Stimulated activated naive CD8-positive, alpha-beta T cell treated with anti-CD3 and anti-CD28 coated beads, Interleukin-15, amount 100 ng/mL, for 72 hours (primary cell): ENCODE data around the gene CD82.
"Not testable (repeated sequence)": the region's sequence is repeated elsewhere in the genome, so short reads cannot be mapped to it uniquely, and the experiment has no call there.

Experiments used
- ATAC-seq: fragments of 150-1000 bp; cut with Tn5 transposase; 2 replicates; pipeline ENCODE4 v1.10.0; 2021; ENCODE audit warnings: mild to moderate bottlenecking, moderate library complexity
- DNase-seq, 2 donors: peaks; one replicate each; pipeline ENCODE4 v3.0.0; 2021 to 2022
- H3K27ac Mint-ChIP-seq, 2 donors: one replicate each; pipeline ENCODE4 v1.8.0; 2022; ENCODE audit warnings: mild to moderate bottlenecking in 2 of 2, mixed read lengths in 2 of 2, moderate library complexity in 2 of 2
- H3K27me3 Mint-ChIP-seq: one replicate; pipeline ENCODE4 v1.8.0; 2022; ENCODE audit warnings: mixed read lengths
- H3K4me1 Mint-ChIP-seq: one replicate; pipeline ENCODE4 v1.8.0; 2022; ENCODE audit warnings: mild to moderate bottlenecking, mixed read lengths
- H3K4me3 Mint-ChIP-seq, 2 donors: one replicate each; pipeline ENCODE4 v1.8.0; 2022; ENCODE audit warnings: mild to moderate bottlenecking in 2 of 2, mixed read lengths in 2 of 2, moderate library complexity in 1 of 2
- H3K9me3 Mint-ChIP-seq, 2 donors: one replicate each; pipeline ENCODE4 v1.8.0; 2022; ENCODE audit warnings: mixed read lengths in 2 of 2

Gene CD82

GRCh38 chr11:44648109-44648508 lies 82.6 kb downstream of the CD82 start:
- Mint-ChIP-seq H3K9me3 (peaks cover 16 to 17% of the 10 kb centered on the region in 2 donors), H3K4me3 (no peak overlapping the region), H3K27ac (no peak overlapping the region), H3K27me3 (peaks cover 49% of the 10 kb centered on the region), H3K4me1 (no peaks in the 10 kb centered on the region)
- no peak for ATAC-seq
- DNase-seq = no peak

- no peak for DNase-seq
- Mint-ChIP-seq H3K4me1 (no peaks in the 10 kb centered on the region), H3K4me3 (no peak overlapping the region), H3K9me3 (peaks cover 6 to 9% of the 10 kb centered on the region in 2 donors), H3K27me3 (peaks cover 39% of the 10 kb centered on the region), H3K27ac (no peak overlapping the region)
- ATAC-seq = no peak
These were observed 86.2 kb downstream of the CD82 start for GRCh38 chr11:44651535-44652155.

- H3K9me3 Mint-ChIP-seq = no peaks in the 10 kb centered on the region
- no peaks in the 10 kb centered on the region for H3K4me1 Mint-ChIP-seq
- ATAC-seq (no peak), DNase-seq (no peak)
- peaks cover 27% of the 10 kb centered on the region for H3K27me3 Mint-ChIP-seq
- no peak overlapping the region for H3K4me3 Mint-ChIP-seq
- peak overlapping the region in 1 of 2 donors; percentile 69 for H3K27ac Mint-ChIP-seq
These were observed 87.6 kb downstream of the CD82 start for GRCh38 chr11:44652901-44653644.

- no peak for ATAC-seq
- Mint-ChIP-seq H3K4me1 (no peaks in the 10 kb centered on the region), H3K27ac (no peak overlapping the region), H3K27me3 (peaks cover 27% of the 10 kb centered on the region), H3K9me3 (no peaks in the 10 kb centered on the region), H3K4me3 (no peak overlapping the region)
- no peak for DNase-seq
These were observed 88.6 kb downstream of the CD82 start for GRCh38 chr11:44654057-44654456.

- Mint-ChIP-seq H3K4me3 (no peak overlapping the region), H3K27me3 (peaks cover 27% of the 10 kb centered on the region), H3K27ac (no peak overlapping the region), H3K9me3 (no peaks in the 10 kb centered on the region), H3K4me1 (no peaks in the 10 kb centered on the region)
- DNase-seq = no peak
- no peak for ATAC-seq
These were observed 89.1 kb downstream of the CD82 start for GRCh38 chr11:44654596-44654995.

GRCh38 chr11:44657836-44658505 lies 92.5 kb downstream of the CD82 start:
- peaks cover 6% of the 10 kb centered on the region for H3K27me3 Mint-ChIP-seq
- DNase-seq = no peak
- H3K27ac Mint-ChIP-seq = no peak overlapping the region
- ATAC-seq = no peak
- peaks cover 0 to 12% of the 10 kb centered on the region in 2 donors for H3K9me3 Mint-ChIP-seq
- no peaks in the 10 kb centered on the region for H3K4me1 Mint-ChIP-seq
- H3K4me3 Mint-ChIP-seq = no peak overlapping the region

GRCh38 chr11:44658506-44658850 lies 93.0 kb downstream of the CD82 start:
- no peak overlapping the region for H3K27ac Mint-ChIP-seq
- no peak for DNase-seq
- peaks cover 0 to 12% of the 10 kb centered on the region in 2 donors for H3K9me3 Mint-ChIP-seq
- no peak for ATAC-seq
- no peaks in the 10 kb centered on the region for H3K4me1 Mint-ChIP-seq
- H3K4me3 Mint-ChIP-seq = no peak overlapping the region
- peaks cover under 1% of the 10 kb centered on the region for H3K27me3 Mint-ChIP-seq

GRCh38 chr11:44659641-44660040 lies 94.2 kb downstream of the CD82 start:
- ATAC-seq = no peak
- H3K9me3 Mint-ChIP-seq = peaks cover 0 to 12% of the 10 kb centered on the region in 2 donors
- no peak for DNase-seq
- no peak overlapping the region for H3K4me3 Mint-ChIP-seq
- H3K4me1 Mint-ChIP-seq = no peaks in the 10 kb centered on the region
- no peak overlapping the region for H3K27ac Mint-ChIP-seq
- no peaks in the 10 kb centered on the region for H3K27me3 Mint-ChIP-seq

GRCh38 chr11:44660535-44660934 lies 95.1 kb downstream of the CD82 start:
- H3K27ac Mint-ChIP-seq = peak overlapping the region in 1 of 2 donors; percentile 73
- peaks cover 0 to 12% of the 10 kb centered on the region in 2 donors for H3K9me3 Mint-ChIP-seq
- not testable (repeated sequence) for H3K27me3 Mint-ChIP-seq, H3K4me3 Mint-ChIP-seq, H3K4me1 Mint-ChIP-seq, ATAC-seq, DNase-seq

- no peak overlapping the region for H3K4me3 Mint-ChIP-seq
- peaks cover 8% of the 10 kb centered on the region for H3K27me3 Mint-ChIP-seq
- H3K27ac Mint-ChIP-seq = no peak overlapping the region
- DNase-seq = no peak
- no peak for ATAC-seq
- H3K9me3 Mint-ChIP-seq = peaks cover 0 to 12% of the 10 kb centered on the region in 2 donors
- H3K4me1 Mint-ChIP-seq = no peaks in the 10 kb centered on the region
These were observed 95.9 kb downstream of the CD82 start for GRCh38 chr11:44661311-44661717.
